Endodermal cell (in vitro differentiated cells): ENCODE results near the gene GPR42. TPM values are rescaled to one million over a fixed set of nuclear protein-coding genes. Genes with fewer than 3 reads are reported as not detected.
"Not testable (repeated sequence)": the region's sequence is repeated elsewhere in the genome, so short reads cannot be mapped to it uniquely, and the experiment has no call there.

ENCODE experiments used
- DNase-seq: peaks from one replicate; pipeline ENCODE4 v3.0.0-alpha.2; 2017
- H3K27ac ChIP-seq: 2 replicates; pipeline ENCODE4 v1.5.1; 2013; ENCODE audit warnings: mild to moderate bottlenecking, low read depth, low read length, moderate library complexity
- H3K27me3 ChIP-seq: 2 replicates; pipeline ENCODE4 v1.6.1; 2013; ENCODE audit warnings: mild to moderate bottlenecking, low read length, moderate library complexity; ENCODE audit not compliant: insufficient read depth, control insufficient read depth, poor library complexity, severe bottlenecking
- H3K36me3 ChIP-seq: 2 replicates; pipeline ENCODE4 v1.7.0; 2013; ENCODE audit warnings: mild to moderate bottlenecking, low read length, moderate library complexity; ENCODE audit not compliant: control insufficient read depth, insufficient read depth
- H3K4me1 ChIP-seq: one replicate; pipeline ENCODE4 v1.7.0; 2013; ENCODE audit warnings: low read length; ENCODE audit not compliant: control insufficient read depth, insufficient read depth
- H3K4me3 ChIP-seq: 2 replicates; pipeline ENCODE4 v1.5.1; 2013; ENCODE audit warnings: mild to moderate bottlenecking, low read length, moderate library complexity
- H3K9ac ChIP-seq: 2 replicates; pipeline ENCODE4 v1.6.1; 2013; ENCODE audit warnings: mild to moderate bottlenecking, low read length, moderate library complexity; ENCODE audit not compliant: poor library complexity, severe bottlenecking; ENCODE audit errors: extremely low read depth
- H3K9me3 ChIP-seq: 2 replicates; pipeline ENCODE4 v1.6.1; 2013; ENCODE audit warnings: mild to moderate bottlenecking, low read length, moderate library complexity; ENCODE audit not compliant: control insufficient read depth
- H3K27ac Mint-ChIP-seq: 2 replicates; pipeline ENCODE4 v1.8.0; 2020; ENCODE audit warnings: mixed read lengths
- H3K27me3 Mint-ChIP-seq: 2 replicates; pipeline ENCODE4 v1.8.0; 2021; ENCODE audit warnings: mild to moderate bottlenecking, mixed read lengths; ENCODE audit not compliant: insufficient read depth
- H3K36me3 Mint-ChIP-seq: 2 replicates; pipeline ENCODE4 v1.8.0; 2020; ENCODE audit warnings: low read depth, mixed read lengths
- H3K4me1 Mint-ChIP-seq: 2 replicates; pipeline ENCODE4 v1.8.0; 2020; ENCODE audit warnings: mixed read lengths
- H3K4me3 Mint-ChIP-seq: 2 replicates; pipeline ENCODE4 v1.8.0; 2020; ENCODE audit warnings: mild to moderate bottlenecking, moderate library complexity, mixed read lengths
- H3K9me3 Mint-ChIP-seq: 2 replicates; pipeline ENCODE4 v1.8.0; 2020; ENCODE audit warnings: mild to moderate bottlenecking, mixed read lengths
- CTCF ChIP-seq: fragments of 200-600 bp; sonication (generic); conservative IDR thresholded peaks from 2 replicates; pipeline ENCODE4 v1.5.0; 2021; ENCODE audit warnings: antibody characterized with exemption, mild to moderate bottlenecking
- WGBS, 2 experiments: methylation state at CpG; one replicate each; pipeline versions ENCODE4 v1.1.5 to v1.1.7; 2013; ENCODE audit warnings: missing lambda C conversion rate in 2 of 2, mixed read lengths in 1 of 2; ENCODE audit not compliant: insufficient coverage in 1 of 2, insufficient read length in 1 of 2; 5-methylcytosine and 5-hydroxymethylcytosine counted together
- total RNA-seq, 2 donors: library from RNA; stranded (reverse); fragmentation: NEBNext Ultra II Directional in 1 of 2; extraction: Animal tissue kit (Norgen Biotek cat#: 25700) in 1 of 2; gene quantifications; 2 replicates in 1 of 2; 3 replicates in 1 of 2; pipeline ENCODE4 v1.2.1, GENCODE V29; 2021

The GPR42 gene
- total RNA-seq, 2 donors from 2014 or later = not detected

- Histone ChIP-seq H3K9me3 (peaks cover 12% of the 10 kb centered on the region), H3K27ac (no peak overlapping the region), H3K9ac (no peak overlapping the region), H3K4me3 (no peak overlapping the region), H3K27me3 (no peaks in the 10 kb centered on the region), H3K36me3 (no peaks in the 10 kb centered on the region), H3K4me1 (no peaks in the 10 kb centered on the region)
- Mint-ChIP-seq H3K9me3 (peaks cover 32% of the 10 kb centered on the region), H3K36me3 (no peaks in the 10 kb centered on the region), H3K27me3 (peaks cover 17% of the 10 kb centered on the region), H3K4me1 (no peaks in the 10 kb centered on the region), H3K4me3 (no peak overlapping the region), H3K27ac (no peak overlapping the region)
- 93 to 97% methylated on average over 3 of the region's 3 CpGs for WGBS, 2 experiments
- no peak for DNase-seq
- no peak for TF ChIP-seq CTCF
These were observed 7.5 kb downstream of the GPR42 start for GRCh38 chr19:35378356-35378755.

- not testable (repeated sequence) for H3K4me3 ChIP-seq, H3K4me1 ChIP-seq, H3K27me3 ChIP-seq, H3K36me3 ChIP-seq, DNase-seq, H3K4me1 Mint-ChIP-seq, H3K27ac Mint-ChIP-seq, H3K4me3 Mint-ChIP-seq, H3K36me3 Mint-ChIP-seq, H3K9ac ChIP-seq, H3K27ac ChIP-seq
- Mint-ChIP-seq H3K9me3 (peaks cover 42% of the 10 kb centered on the region), H3K27me3 (peaks cover 17% of the 10 kb centered on the region)
- peaks cover 19% of the 10 kb centered on the region for H3K9me3 ChIP-seq
- WGBS, 2 experiments = 98% methylated on average over 3 to 5 of the region's 5 CpGs
These were observed 8.7 kb downstream of the GPR42 start for GRCh38 chr19:35379545-35379944.

- WGBS, 2 experiments = 86 to 88% methylated on average over 1 of the region's 1 CpG
- no peak overlapping the region for H3K4me3 ChIP-seq
- no peak overlapping the region for H3K27ac ChIP-seq
- H3K27me3 Mint-ChIP-seq = peaks cover 17% of the 10 kb centered on the region
- H3K27me3 ChIP-seq = no peaks in the 10 kb centered on the region
- peaks cover 24% of the 10 kb centered on the region for H3K9me3 ChIP-seq
- H3K36me3 Mint-ChIP-seq = peaks cover 2% of the 10 kb centered on the region
- no peak overlapping the region for H3K27ac Mint-ChIP-seq
- H3K4me3 Mint-ChIP-seq = no peak overlapping the region
- no peaks in the 10 kb centered on the region for H3K4me1 ChIP-seq
- DNase-seq = peak; percentile 13
- H3K9me3 Mint-ChIP-seq = peaks cover 47% of the 10 kb centered on the region
- no peaks in the 10 kb centered on the region for H3K36me3 ChIP-seq
- no peaks in the 10 kb centered on the region for H3K4me1 Mint-ChIP-seq
- TF ChIP-seq CTCF = no peak
- no peak overlapping the region for H3K9ac ChIP-seq
These were observed 9.1 kb downstream of the GPR42 start for GRCh38 chr19:35379992-35380391.
